ENCODE measurements around the gene CTNNA2.

The CTNNA2 gene

DNA sequence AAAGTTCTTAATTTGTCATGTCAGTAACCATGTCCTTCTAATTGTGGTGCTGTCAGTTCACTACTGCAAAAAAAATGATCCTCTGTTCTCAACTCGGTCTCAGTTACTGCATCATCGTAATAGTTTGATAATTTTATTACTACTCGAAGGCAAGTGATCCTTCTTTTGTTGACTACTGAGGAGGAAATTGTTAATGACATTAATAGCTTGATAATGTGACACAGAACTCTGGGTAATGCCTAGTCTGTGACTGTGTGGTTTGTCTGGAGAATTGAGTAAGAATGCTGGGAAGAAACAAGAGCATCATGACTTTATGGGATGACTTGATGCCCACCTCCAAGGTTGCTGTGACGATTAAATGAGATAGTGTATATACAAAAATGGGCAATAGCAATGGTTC is 524.5 kb downstream of the CTNNA2 start:
- peaks cover 4% of the 10 kb centered on the region for H3K9me3 Mint-ChIP-seq
- no peak overlapping the region for H3K4me3 Mint-ChIP-seq
- no peaks in the 10 kb centered on the region for H3K36me3 Mint-ChIP-seq
- H3K27me3 Mint-ChIP-seq: no peaks in the 10 kb centered on the region
- H3K27ac Mint-ChIP-seq: no peak overlapping the region
- no peaks in the 10 kb centered on the region for H3K4me1 Mint-ChIP-seq

GRCh38 chr2:80040226-80040625 is 527.4 kb downstream of the CTNNA2 start:
- Mint-ChIP-seq H3K4me3 (no peak overlapping the region), H3K36me3 (no peaks in the 10 kb centered on the region), H3K9me3 (peaks cover 4% of the 10 kb centered on the region), H3K27me3 (no peaks in the 10 kb centered on the region), H3K4me1 (no peaks in the 10 kb centered on the region), H3K27ac (no peak overlapping the region)

DNA sequence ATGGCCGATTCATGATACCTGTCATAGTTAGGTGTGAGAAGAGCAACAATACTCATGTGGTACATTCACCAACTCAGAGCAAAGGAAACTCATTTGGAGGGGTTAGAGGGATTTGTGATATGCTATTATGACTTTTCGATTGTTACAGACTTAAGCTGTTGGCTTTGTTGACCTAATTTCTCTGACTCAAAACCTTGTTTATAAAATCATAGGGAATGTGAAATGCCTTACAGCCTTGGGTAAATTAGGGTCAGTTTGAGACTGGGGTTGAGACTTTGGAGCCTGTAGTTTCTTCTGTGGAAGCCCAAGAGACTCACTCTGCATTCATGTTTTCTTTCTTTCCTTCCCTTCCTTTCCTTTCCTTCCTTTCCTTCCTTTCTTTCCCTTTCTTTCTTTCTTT is 529.8 kb downstream of the CTNNA2 start:
- H3K9me3 Mint-ChIP-seq: peaks cover 4% of the 10 kb centered on the region
- no peak overlapping the region for H3K27ac Mint-ChIP-seq
- H3K36me3 Mint-ChIP-seq: no peaks in the 10 kb centered on the region
- H3K4me3 Mint-ChIP-seq: no peak overlapping the region
- H3K4me1 Mint-ChIP-seq: no peaks in the 10 kb centered on the region
- H3K27me3 Mint-ChIP-seq: no peaks in the 10 kb centered on the region

- H3K27ac Mint-ChIP-seq: no peak overlapping the region
- H3K4me3 Mint-ChIP-seq: no peak overlapping the region
- no peaks in the 10 kb centered on the region for H3K9me3 Mint-ChIP-seq
- H3K36me3 Mint-ChIP-seq: no peaks in the 10 kb centered on the region
- H3K27me3 Mint-ChIP-seq: no peaks in the 10 kb centered on the region
- no peaks in the 10 kb centered on the region for H3K4me1 Mint-ChIP-seq
Measured at GRCh38 chr2:80048296-80048695, 535.4 kb downstream of the CTNNA2 start.

- Mint-ChIP-seq H3K4me3 (no peak overlapping the region), H3K27me3 (no peaks in the 10 kb centered on the region), H3K27ac (no peak overlapping the region), H3K4me1 (no peaks in the 10 kb centered on the region), H3K36me3 (no peaks in the 10 kb centered on the region), H3K9me3 (no peaks in the 10 kb centered on the region)
Measured at GRCh38 chr2:80050246-80050645, 537.4 kb downstream of the CTNNA2 start.

DNA sequence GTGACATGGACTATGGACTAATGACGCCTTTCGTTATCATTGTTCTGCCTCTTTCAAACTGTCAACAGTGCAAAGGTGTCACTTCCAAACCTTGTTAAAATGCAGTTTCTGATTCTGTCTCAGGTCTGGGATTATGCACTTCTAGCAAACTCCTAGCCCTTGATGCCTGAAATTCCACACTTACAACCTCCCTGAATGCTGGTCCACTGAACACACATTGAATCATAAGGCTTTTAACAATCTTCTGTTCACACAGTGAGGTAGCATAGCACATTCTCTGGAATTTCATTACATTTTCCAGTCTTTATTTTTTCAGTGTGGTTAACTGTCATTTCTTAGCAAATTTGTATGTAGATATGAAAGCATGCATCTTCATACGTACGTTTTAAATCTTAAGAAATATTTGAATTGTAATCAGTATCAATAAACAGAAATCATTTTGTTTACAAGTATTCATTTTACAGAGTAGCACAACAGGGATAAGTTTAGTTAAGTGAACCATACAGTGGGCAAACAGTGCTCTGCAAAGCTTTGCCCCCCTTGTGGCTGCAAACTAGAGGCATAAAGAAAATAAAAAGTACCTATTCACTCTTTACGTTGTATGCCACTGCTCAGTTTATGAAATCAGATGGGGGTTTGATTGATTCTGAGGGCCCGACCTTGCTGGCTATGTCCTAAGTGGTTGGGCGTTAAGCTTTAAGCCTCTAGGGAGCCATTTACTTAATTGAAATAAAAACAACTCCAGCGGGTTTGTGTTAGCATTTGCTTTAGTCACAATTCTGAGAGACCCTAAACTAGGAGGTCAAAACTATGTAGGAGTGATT is 540.9 kb downstream of the CTNNA2 start:
- no peaks in the 10 kb centered on the region for H3K4me1 Mint-ChIP-seq
- H3K36me3 Mint-ChIP-seq: no peaks in the 10 kb centered on the region
- H3K27me3 Mint-ChIP-seq: no peaks in the 10 kb centered on the region
- H3K27ac Mint-ChIP-seq: no peak overlapping the region
- no peak overlapping the region for H3K4me3 Mint-ChIP-seq
- no peaks in the 10 kb centered on the region for H3K9me3 Mint-ChIP-seq

DNA sequence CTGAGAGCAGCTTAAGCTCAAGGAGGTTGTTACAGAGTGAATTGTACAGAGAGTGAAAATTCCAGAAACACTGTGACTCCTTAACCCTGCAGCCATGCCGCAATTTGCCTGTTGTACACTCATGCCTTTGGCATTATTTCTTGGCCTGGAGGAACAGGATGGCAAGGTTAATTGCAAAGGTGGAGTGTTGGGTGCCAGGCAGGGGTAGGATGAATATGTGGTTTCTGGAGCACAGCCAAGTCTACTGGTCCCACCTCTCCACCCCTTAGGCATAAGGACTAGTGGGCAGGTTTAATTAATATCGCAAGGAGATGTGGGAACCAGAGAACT is 541.5 kb downstream of the CTNNA2 start:
- Mint-ChIP-seq H3K36me3 (no peaks in the 10 kb centered on the region), H3K4me3 (no peak overlapping the region), H3K27ac (no peak overlapping the region), H3K27me3 (no peaks in the 10 kb centered on the region), H3K4me1 (no peaks in the 10 kb centered on the region), H3K9me3 (no peaks in the 10 kb centered on the region)

DNA sequence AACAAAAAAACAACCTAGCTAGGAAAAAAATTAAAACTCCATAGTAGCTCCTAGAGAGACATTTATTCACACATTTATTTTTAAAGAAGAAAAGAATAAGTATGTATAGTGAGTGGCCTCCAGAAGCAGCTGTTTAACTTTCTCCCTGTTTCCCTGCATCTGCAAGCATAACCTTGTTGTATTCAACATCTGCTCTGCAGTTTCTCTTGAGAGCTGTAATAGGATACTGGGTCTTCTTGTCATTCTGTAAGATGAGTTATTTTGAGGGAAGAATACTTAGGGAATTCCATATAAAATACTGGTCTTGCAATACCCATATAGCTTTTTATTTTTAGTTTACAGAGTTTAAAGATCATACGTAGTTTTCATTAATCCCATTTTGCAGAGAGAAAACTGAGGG is 545.1 kb downstream of the CTNNA2 start:
- Mint-ChIP-seq H3K9me3 (no peaks in the 10 kb centered on the region), H3K36me3 (no peaks in the 10 kb centered on the region), H3K27ac (no peak overlapping the region), H3K27me3 (no peaks in the 10 kb centered on the region), H3K4me3 (no peak overlapping the region), H3K4me1 (no peaks in the 10 kb centered on the region)

DNA sequence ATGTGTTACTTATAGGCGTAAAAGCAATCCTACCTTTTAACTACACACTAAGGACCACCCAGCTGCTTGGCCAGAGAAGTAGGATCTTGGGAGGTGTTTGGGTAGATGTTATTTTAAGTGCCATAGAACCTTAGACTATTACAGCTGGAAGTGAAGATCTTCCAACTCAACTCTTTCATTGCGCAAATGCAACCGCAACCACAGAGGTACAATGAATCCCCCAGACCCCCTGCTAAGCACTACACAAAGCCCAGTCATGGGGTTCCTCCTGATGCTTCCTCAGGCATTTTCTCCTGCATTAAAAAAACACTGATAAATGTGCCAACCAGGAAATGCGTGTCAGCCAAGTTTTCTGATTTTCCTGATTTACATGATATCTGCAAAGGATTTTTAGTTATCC is 545.7 kb downstream of the CTNNA2 start:
- no peaks in the 10 kb centered on the region for H3K36me3 Mint-ChIP-seq
- no peaks in the 10 kb centered on the region for H3K9me3 Mint-ChIP-seq
- H3K27me3 Mint-ChIP-seq: no peaks in the 10 kb centered on the region
- no peaks in the 10 kb centered on the region for H3K4me1 Mint-ChIP-seq
- no peak overlapping the region for H3K4me3 Mint-ChIP-seq
- H3K27ac Mint-ChIP-seq: no peak overlapping the region

GRCh38 chr2:80059447-80059846 is 546.6 kb downstream of the CTNNA2 start:
- Mint-ChIP-seq H3K27me3 (no peaks in the 10 kb centered on the region), H3K36me3 (no peaks in the 10 kb centered on the region)

GRCh38 chr2:80061881-80062280 is 549.0 kb downstream of the CTNNA2 start:
- H3K27me3 Mint-ChIP-seq: no peaks in the 10 kb centered on the region
- no peaks in the 10 kb centered on the region for H3K9me3 Mint-ChIP-seq
- H3K4me3 Mint-ChIP-seq: no peak overlapping the region
- H3K27ac Mint-ChIP-seq: no peak overlapping the region
- H3K36me3 Mint-ChIP-seq: no peaks in the 10 kb centered on the region
- H3K4me1 Mint-ChIP-seq: no peaks in the 10 kb centered on the region

More at GRCh38 chr2:80059447-80059846, 546.6 kb downstream of the CTNNA2 start:
- Mint-ChIP-seq H3K27ac (no peak overlapping the region), H3K9me3 (no peaks in the 10 kb centered on the region), H3K4me3 (no peak overlapping the region), H3K4me1 (no peaks in the 10 kb centered on the region)

DNA sequence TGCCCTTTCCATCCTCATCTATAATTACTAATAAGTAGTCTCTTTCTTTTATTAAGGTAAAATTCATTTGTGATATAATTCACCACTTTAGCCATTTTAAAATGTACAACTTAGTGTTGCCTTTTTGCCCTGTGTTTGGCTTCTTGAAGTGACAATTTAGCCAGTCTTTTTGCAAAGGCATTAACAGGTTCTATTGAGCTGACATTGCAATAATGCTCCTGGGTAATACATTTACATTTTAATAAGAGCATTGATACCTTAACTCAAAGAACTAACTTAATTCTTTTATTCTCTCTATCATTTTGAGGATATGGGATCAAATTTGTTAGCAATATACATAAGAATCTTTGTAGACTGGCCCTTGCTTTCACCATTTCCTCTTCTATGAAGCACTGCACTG is 549.4 kb downstream of the CTNNA2 start:
- no peak overlapping the region for H3K4me3 Mint-ChIP-seq
- H3K9me3 Mint-ChIP-seq: no peaks in the 10 kb centered on the region
- H3K27me3 Mint-ChIP-seq: no peaks in the 10 kb centered on the region
- H3K36me3 Mint-ChIP-seq: no peaks in the 10 kb centered on the region
- no peaks in the 10 kb centered on the region for H3K4me1 Mint-ChIP-seq
- no peak overlapping the region for H3K27ac Mint-ChIP-seq

GRCh38 chr2:80068038-80068731 is 555.3 kb downstream of the CTNNA2 start:
- H3K36me3 Mint-ChIP-seq: no peaks in the 10 kb centered on the region
- H3K4me1 Mint-ChIP-seq: no peaks in the 10 kb centered on the region
- H3K27ac Mint-ChIP-seq: no peak overlapping the region
- H3K9me3 Mint-ChIP-seq: no peaks in the 10 kb centered on the region
- peaks cover 2% of the 10 kb centered on the region for H3K27me3 Mint-ChIP-seq
- no peak overlapping the region for H3K4me3 Mint-ChIP-seq

DNA sequence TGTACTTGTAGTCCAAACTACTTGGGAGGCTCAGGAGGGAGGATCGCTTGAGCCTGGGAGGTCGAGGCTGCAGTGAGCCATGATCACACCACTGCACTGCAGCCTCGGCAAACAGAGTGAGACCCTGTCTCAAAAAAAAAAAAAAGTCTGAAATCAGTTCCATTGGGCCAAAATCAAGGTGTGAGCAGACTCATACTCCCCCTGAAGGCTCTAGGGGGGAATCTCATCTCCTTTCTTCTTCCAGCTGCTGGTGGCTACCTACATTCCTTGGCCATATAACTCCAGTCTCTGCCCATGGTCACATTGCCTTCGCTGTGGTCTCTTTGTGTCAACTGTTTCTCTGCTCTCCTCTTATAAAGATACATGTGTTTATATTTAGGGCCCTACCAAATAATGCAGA is 557.7 kb downstream of the CTNNA2 start:
- Mint-ChIP-seq H3K27me3 (peaks cover 2% of the 10 kb centered on the region), H3K27ac (no peak overlapping the region), H3K4me3 (no peak overlapping the region), H3K36me3 (no peaks in the 10 kb centered on the region), H3K9me3 (no peaks in the 10 kb centered on the region), H3K4me1 (no peaks in the 10 kb centered on the region)

GRCh38 chr2:80071941-80072340 is 559.1 kb downstream of the CTNNA2 start:
- Mint-ChIP-seq H3K4me3 (no peak overlapping the region), H3K9me3 (no peaks in the 10 kb centered on the region), H3K36me3 (no peaks in the 10 kb centered on the region), H3K27ac (no peak overlapping the region), H3K4me1 (no peaks in the 10 kb centered on the region), H3K27me3 (peaks cover 4% of the 10 kb centered on the region)

DNA sequence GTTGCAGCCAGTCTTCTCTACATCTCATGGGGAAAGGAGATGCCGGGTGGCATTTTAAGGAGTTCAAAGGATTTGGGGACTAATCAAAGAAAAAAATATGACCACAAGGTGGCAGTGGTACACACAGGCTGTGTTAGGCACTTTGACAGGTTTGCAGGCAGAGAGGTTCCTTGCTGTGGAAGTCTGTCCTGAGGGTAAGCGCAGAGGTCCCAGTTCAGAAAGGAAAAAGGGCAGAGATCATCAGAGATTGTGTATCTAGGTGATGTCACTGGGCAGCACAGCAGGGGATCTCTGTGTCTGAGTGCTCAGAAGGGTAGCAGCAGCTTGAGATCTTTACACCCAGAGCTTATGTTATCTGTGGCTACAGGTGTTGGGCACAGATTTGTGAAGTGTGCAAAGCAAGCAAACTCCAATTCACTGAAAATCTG is 560.3 kb downstream of the CTNNA2 start:
- H3K27ac Mint-ChIP-seq: no peak overlapping the region
- no peaks in the 10 kb centered on the region for H3K4me1 Mint-ChIP-seq
- H3K27me3 Mint-ChIP-seq: peaks cover 5% of the 10 kb centered on the region
- no peak overlapping the region for H3K4me3 Mint-ChIP-seq
- no peaks in the 10 kb centered on the region for H3K36me3 Mint-ChIP-seq
- no peaks in the 10 kb centered on the region for H3K9me3 Mint-ChIP-seq

Measured in activated naive CD4-positive, alpha-beta T cell treated with anti-CD3 and anti-CD28 coated beads, Interleukin-2, amount 50 U/mL, for 24 hours (primary cell).